Transverse colon (tissue), 4 donors: Measurements from ENCODE around the gene GPATCH3. TPM values are rescaled to one million over a fixed set of nuclear protein-coding genes. Genes with fewer than 3 reads are reported as not detected.
A peak's percentile ranks its signal among the peaks of the same experiment; 100 is the strongest.
"Not testable (repeated sequence)": the region's sequence is repeated elsewhere in the genome, so short reads cannot be mapped to it uniquely, and the experiment has no call there.

Experiments
- DNase-seq: peaks from one replicate; pipeline ENCODE4 v3.0.0-alpha.2; 2019
- H3K27ac ChIP-seq, 4 donors: fragments of 200-600 bp; sonication (generic); 2 replicates each; pipeline ENCODE4 v1.5.1; 2016 to 2018; ENCODE audit warnings: inconsistent platforms in 4 of 4
- H3K27me3 ChIP-seq: fragments of 200-600 bp; sonication (generic); 2 replicates; pipeline ENCODE4 v1.5.1; 2017; ENCODE audit warnings: inconsistent platforms
- H3K36me3 ChIP-seq, 4 donors: fragments of 200-600 bp; sonication (generic); 2 replicates each; pipeline ENCODE4 v1.5.1; 2017 to 2019; ENCODE audit warnings: inconsistent platforms in 4 of 4
- H3K4me1 ChIP-seq, 4 donors: fragments of 200-600 bp; sonication (generic); 2 replicates each; pipeline ENCODE4 v1.5.1; 2017 to 2020; ENCODE audit warnings: inconsistent platforms in 4 of 4
- H3K4me3 ChIP-seq, 4 donors: fragments of 200-600 bp; sonication (generic); 1 replicate in 1 of 4; 2 replicates in 3 of 4; pipeline versions ENCODE4 v1.5.1 to v1.6.1; 2017 to 2019; ENCODE audit warnings: inconsistent platforms in 4 of 4
- H3K9me3 ChIP-seq, 2 donors: fragments of 200-600 bp; sonication (generic); 2 replicates each; pipeline ENCODE4 v1.5.1; 2017 to 2019; ENCODE audit warnings: inconsistent platforms in 2 of 2
- EP300 ChIP-seq: sonication (generic); formaldehyde crosslinking; IDR thresholded peaks from one replicate; pipeline ENCODE4 v1.6.1; 2017; ENCODE audit warnings: antibody characterized with exemption, low read depth
- POLR2A ChIP-seq: fragments of 450-650 bp; IDR thresholded peaks from one replicate; pipeline ENCODE4 v1.6.1; 2016; ENCODE audit warnings: antibody characterized with exemption, mild to moderate bottlenecking, moderate library complexity
- POLR2AphosphoS5 ChIP-seq, 3 donors: sonication (generic); formaldehyde crosslinking; IDR thresholded peaks; one replicate each; pipeline ENCODE4 v1.6.1; 2016; ENCODE audit warnings: antibody characterized with exemption in 3 of 3
- WGBS, 2 donors: methylation state at CpG; one replicate each; pipeline ENCODE4 v1.1.5; 2018; ENCODE audit warnings: low coverage in 1 of 2; 5-methylcytosine and 5-hydroxymethylcytosine counted together
- in situ Hi-C, 4 donors: fragments of 200-750 bp; cut with MboI; loops; one replicate each; pipeline versions ENCODE4 v1.15.0 to v1.15.1; 2017; ENCODE audit warnings: low sequenced_read_pairs in 3 of 4, low pct_ligation_motif_present in 1 of 4, low pct_unique_long_range_greater_than_20kb in 1 of 4
- intact Hi-C: fragments of 100-400 bp; cut with DNase I; formaldehyde crosslinking; loops from one replicate; pipeline ENCODE4 v1.15.1; 2023; ENCODE audit warnings: low total_unique reads
- total RNA-seq, 4 donors: library from RNA; depleted of rRNA; stranded (reverse); fragments of >200 nt; gene quantifications; one replicate each; pipeline ENCODE4 v1.1.0, GENCODE V29; 2016
- TF ChIP-seq, protein P1 (sequence below), 5 experiments: fragments of 200-600 bp in 3 of 5; fragments of 450-650 bp in 2 of 5; sonication (generic) in 3 of 5; IDR thresholded peaks; 1 replicate in 2 of 5; 2 replicates in 3 of 5; pipeline ENCODE4 v1.5.1; 2016 to 2017; ENCODE audit warnings: antibody characterized with exemption in 5 of 5, inconsistent platforms in 3 of 5, mild to moderate bottlenecking in 2 of 5, moderate library complexity in 1 of 5

Gene GPATCH3
- total RNA-seq, 4 donors from 2014 or later = 3.2 to 35.9 (median 10.7) TPM

DNA sequence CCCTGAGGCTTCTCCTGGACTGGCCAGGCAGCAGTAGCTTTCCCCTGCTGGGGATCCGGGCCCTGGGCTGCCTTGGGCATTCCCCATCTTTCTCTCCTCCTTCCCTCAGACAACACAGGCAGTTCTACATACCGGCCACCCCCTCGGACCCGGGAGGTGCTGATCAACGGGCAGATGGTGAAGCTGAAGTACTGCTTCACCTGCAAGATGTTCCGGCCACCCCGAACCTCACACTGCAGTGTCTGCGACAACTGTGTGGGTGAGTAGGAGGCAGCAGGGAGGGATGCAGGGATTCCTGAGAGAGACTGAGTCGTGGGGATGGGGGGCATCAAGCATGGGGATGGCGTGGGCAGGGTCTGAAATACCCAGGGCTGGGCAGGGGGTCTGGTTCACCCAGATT is 51.8 kb downstream of the GPATCH3 start:
- in situ Hi-C loops = no loop called here
- H3K9me3 ChIP-seq = no peaks in the 10 kb centered on the region
- peaks cover 0 to 20% (median 6%) of the 10 kb centered on the region in 4 donors for H3K36me3 ChIP-seq
- no peak overlapping the region for H3K4me3 ChIP-seq
- 79 to 80% methylated on average over 1 to 10 of the region's 10 CpGs for WGBS, 2 donors
- DNase-seq = no peak
- intact Hi-C loops = no loop called here
- H3K27me3 ChIP-seq = no peaks in the 10 kb centered on the region
- H3K27ac ChIP-seq = peak overlapping the region; percentile 74 to 88 (median 83)
- TF ChIP-seq EP300 (no peak), POLR2AphosphoS5 (IDR thresholded peaks at IDR 0.05) (no peak), POLR2A (no peak)
- TF ChIP-seq, protein P1, sequence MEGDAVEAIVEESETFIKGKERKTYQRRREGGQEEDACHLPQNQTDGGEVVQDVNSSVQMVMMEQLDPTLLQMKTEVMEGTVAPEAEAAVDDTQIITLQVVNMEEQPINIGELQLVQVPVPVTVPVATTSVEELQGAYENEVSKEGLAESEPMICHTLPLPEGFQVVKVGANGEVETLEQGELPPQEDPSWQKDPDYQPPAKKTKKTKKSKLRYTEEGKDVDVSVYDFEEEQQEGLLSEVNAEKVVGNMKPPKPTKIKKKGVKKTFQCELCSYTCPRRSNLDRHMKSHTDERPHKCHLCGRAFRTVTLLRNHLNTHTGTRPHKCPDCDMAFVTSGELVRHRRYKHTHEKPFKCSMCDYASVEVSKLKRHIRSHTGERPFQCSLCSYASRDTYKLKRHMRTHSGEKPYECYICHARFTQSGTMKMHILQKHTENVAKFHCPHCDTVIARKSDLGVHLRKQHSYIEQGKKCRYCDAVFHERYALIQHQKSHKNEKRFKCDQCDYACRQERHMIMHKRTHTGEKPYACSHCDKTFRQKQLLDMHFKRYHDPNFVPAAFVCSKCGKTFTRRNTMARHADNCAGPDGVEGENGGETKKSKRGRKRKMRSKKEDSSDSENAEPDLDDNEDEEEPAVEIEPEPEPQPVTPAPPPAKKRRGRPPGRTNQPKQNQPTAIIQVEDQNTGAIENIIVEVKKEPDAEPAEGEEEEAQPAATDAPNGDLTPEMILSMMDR (IDR thresholded peaks at IDR 0.05) = no peak
- H3K4me1 ChIP-seq = peaks cover 26 to 48% (median 30%) of the 10 kb centered on the region in 4 donors

DNA sequence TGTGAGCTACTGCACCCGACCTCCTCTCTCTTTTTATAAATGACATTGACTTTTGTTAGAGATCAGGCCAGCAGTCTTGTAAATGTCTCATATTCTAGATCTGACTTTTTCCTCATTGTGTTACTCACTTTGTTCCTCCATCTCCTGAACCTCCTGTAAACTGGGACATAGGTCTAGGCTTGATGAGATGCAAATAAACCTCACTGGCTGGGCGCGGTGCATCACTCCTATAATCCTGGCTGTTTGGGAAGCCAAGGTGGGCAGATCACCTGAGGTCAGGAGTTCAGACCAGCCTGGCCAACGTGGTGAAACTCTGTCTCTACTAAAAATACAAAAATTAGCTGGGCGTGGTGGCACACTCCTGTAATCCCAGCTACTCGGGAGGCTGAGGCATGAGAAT is 52.4 kb downstream of the GPATCH3 start:
- H3K4me1 ChIP-seq = peaks cover 22 to 41% (median 29%) of the 10 kb centered on the region in 4 donors
- peak overlapping the region; percentile 74 to 88 (median 83) for H3K27ac ChIP-seq
- 67% methylated on average over 1 to 6 of the region's 6 CpGs for WGBS, 2 donors
- H3K4me3 ChIP-seq, H3K27me3 ChIP-seq, in situ Hi-C loops, intact Hi-C loops, H3K9me3 ChIP-seq: not testable (repeated sequence)
- DNase-seq = peak; percentile 64
- TF ChIP-seq POLR2AphosphoS5 (IDR thresholded peaks at IDR 0.05) = peak in 1 of 3 donors; percentile 50
- peaks cover 0 to 20% (median 6%) of the 10 kb centered on the region in 4 donors for H3K36me3 ChIP-seq

DNA sequence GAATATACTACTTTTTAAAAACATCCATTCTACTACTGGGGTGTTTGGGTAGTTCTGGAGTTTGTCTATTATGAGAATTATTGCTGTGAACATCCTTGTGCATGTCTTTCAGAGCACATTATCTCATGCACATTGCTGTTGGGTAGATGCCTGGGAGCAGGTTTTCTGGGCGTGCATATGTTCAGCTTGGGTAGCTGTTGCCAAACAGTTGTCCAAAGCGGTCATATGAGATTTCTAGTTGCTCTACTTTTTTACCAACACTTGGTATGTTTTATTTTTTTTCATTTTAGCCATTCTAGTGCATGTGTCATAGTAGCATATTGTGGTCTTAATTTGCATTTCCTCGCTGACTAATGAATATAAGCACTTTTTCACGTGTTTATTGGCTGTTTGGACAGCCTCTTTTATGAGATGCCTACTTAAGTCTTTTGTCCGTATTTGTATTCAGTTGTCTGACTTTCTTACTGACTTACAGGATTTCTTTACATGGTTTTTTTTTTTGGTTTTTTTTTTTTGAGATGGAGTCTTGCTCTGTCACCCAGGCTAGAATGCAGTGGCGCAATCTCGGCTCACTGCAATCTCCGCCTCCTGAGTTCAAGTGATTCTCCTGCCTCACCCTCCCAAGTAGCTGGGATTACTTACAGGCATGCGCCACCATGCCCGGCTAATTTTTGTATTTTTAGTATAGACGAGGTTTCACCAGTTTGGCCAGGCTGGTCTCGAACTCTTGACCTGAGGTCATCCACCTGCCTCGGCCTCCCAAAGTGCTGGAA is 55.7 kb downstream of the GPATCH3 start:
- in situ Hi-C loops (no loop called here), intact Hi-C loops (no loop called here)
- no peak overlapping the region for H3K4me3 ChIP-seq
- H3K27ac ChIP-seq = no peak overlapping the region
- no peaks in the 10 kb centered on the region for H3K9me3 ChIP-seq
- no peaks in the 10 kb centered on the region for H3K27me3 ChIP-seq
- DNase-seq = no peak
- TF ChIP-seq, protein P1 (IDR thresholded peaks at IDR 0.05) = no peak
- TF ChIP-seq POLR2AphosphoS5 (IDR thresholded peaks at IDR 0.05) (no peak), EP300 (no peak), POLR2A (no peak)
- 85 to 87% methylated on average over 12 to 13 of the region's 13 CpGs for WGBS, 2 donors
- H3K36me3 ChIP-seq = peaks cover 0 to 22% (median 0%) of the 10 kb centered on the region in 4 donors
- H3K4me1 ChIP-seq = peaks cover 16 to 29% (median 19%) of the 10 kb centered on the region in 4 donors

Other genes with a start within 250 kb of the GPATCH3 start
- gene ARID1A, start 204.5 kb downstream of the GPATCH3 start, total RNA-seq = 10 to 100 TPM; 43.4 to 72.0 (median 53.1) TPM
- 10 to 100 TPM; 16.1 to 32.2 (median 24.2) TPM for gene PIGV, start 112.5 kb downstream of the GPATCH3 start, total RNA-seq
- 10 to 100 TPM in 3 of 4 donors, 1 to 10 TPM in 1; 4.4 to 37.3 (median 28.0) TPM for gene ZDHHC18, start 73.8 kb downstream of the GPATCH3 start, total RNA-seq
- 100 to 1,000 TPM in 3 of 4 donors, 10 to 100 TPM in 1; 50.2 to 197 (median 163) TPM for gene SFN, start 37.3 kb downstream of the GPATCH3 start, total RNA-seq
- 10 to 100 TPM; 14.7 to 75.2 (median 28.7) TPM for gene GPN2, start 10.2 kb downstream of the GPATCH3 start, total RNA-seq
- gene NR0B2, start 13.5 kb upstream of the GPATCH3 start, total RNA-seq = 1 to 10 TPM in 1 of 4 donors, under 1 TPM in 1, not detected in 2; 0.95 to 2.7 TPM
- gene NUDC, start 21.3 kb upstream of the GPATCH3 start, total RNA-seq = 10 to 100 TPM; 10.8 to 39.9 (median 27.6) TPM
- gene KDF1, start 60.0 kb upstream of the GPATCH3 start, total RNA-seq = 10 to 100 TPM; 11.6 to 36.2 (median 29.8) TPM
- gene TRNP1, start 93.2 kb upstream of the GPATCH3 start, total RNA-seq = 1 to 10 TPM in 2 of 4 donors, under 1 TPM in 1, not detected in 1; 0.80 to 4.1 (median 2.3) TPM
- gene TENT5B, start 112.4 kb upstream of the GPATCH3 start, total RNA-seq = 10 to 100 TPM in 1 of 4 donors, 1 to 10 TPM in 3; 5.2 to 22.5 (median 8.3) TPM